HFF-Myc (cell line): Measurements from ENCODE around the gene CCNK.

Experiments
- DNase-seq: peaks from one replicate; pipeline ENCODE4 v3.0.0-alpha.2; 2011; ENCODE audit warnings: low read depth; ENCODE audit errors: extremely low read depth
- H3K4me3 ChIP-seq: replicated peaks from 2 replicates; pipeline ENCODE4 v1.5.1; 2011; ENCODE audit warnings: low read depth, mild to moderate bottlenecking, control low read depth, low read length
- CTCF ChIP-seq: IDR thresholded peaks from 2 replicates; pipeline ENCODE4 v1.5.1; 2012; ENCODE audit warnings: mild to moderate bottlenecking, low read depth, low read length, control low read depth; ENCODE audit errors: missing control alignments

The CCNK gene

GRCh38 chr14:99532310-99532709, 51.1 kb downstream of the CCNK start:
- no peak overlapping the region for H3K4me3 ChIP-seq
- no peak for TF ChIP-seq CTCF
- DNase-seq = no peak

- no peak overlapping the region for H3K4me3 ChIP-seq
- TF ChIP-seq CTCF = no peak
- DNase-seq = no peak
Measured at GRCh38 chr14:99534333-99534732, 53.1 kb downstream of the CCNK start.

GRCh38 chr14:99534863-99535262, 53.7 kb downstream of the CCNK start:
- H3K4me3 ChIP-seq = no peak overlapping the region
- TF ChIP-seq CTCF = no peak
- no peak for DNase-seq

GRCh38 chr14:99535448-99535847, 54.2 kb downstream of the CCNK start:
- no peak for DNase-seq
- no peak overlapping the region for H3K4me3 ChIP-seq
- no peak for TF ChIP-seq CTCF

- DNase-seq = no peak
- no peak for TF ChIP-seq CTCF
- no peak overlapping the region for H3K4me3 ChIP-seq
Measured at GRCh38 chr14:99535908-99536778, 54.9 kb downstream of the CCNK start.

GRCh38 chr14:99537399-99537798, 56.2 kb downstream of the CCNK start:
- TF ChIP-seq CTCF = no peak
- H3K4me3 ChIP-seq = no peak overlapping the region
- peak; percentile 32 for DNase-seq
